HG03095 (cell line): Measurements from ENCODE around the gene MAP3K10.

Experiments
- ATAC-seq: cut with Tn5 transposase; IDR thresholded peaks from one replicate; pipeline ENCODE4 v1.9.1; 2021; ENCODE audit warnings: moderate library complexity; ENCODE audit not compliant: unreplicated experiment

The MAP3K10 gene

DNA sequence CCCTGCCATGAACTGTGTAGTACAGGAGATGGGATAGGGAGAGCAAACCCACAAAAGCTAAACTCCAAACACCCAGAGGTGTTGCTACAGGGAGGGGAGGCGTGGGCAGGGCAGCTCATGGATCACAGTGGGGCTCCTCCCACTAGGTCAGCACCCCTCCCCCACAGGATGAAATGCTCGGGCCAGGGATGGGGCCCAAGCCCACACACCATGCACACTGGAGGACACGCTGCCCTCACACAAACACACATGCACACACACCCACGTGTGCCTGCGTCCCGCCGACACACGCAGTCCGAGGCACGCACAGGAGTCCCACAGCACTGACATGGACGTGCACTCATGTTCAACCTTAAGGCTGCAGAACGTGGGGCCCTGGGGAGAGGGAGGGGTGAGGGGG, 41.3 kb downstream of the MAP3K10 start:
- ATAC-seq, result no peak

DNA sequence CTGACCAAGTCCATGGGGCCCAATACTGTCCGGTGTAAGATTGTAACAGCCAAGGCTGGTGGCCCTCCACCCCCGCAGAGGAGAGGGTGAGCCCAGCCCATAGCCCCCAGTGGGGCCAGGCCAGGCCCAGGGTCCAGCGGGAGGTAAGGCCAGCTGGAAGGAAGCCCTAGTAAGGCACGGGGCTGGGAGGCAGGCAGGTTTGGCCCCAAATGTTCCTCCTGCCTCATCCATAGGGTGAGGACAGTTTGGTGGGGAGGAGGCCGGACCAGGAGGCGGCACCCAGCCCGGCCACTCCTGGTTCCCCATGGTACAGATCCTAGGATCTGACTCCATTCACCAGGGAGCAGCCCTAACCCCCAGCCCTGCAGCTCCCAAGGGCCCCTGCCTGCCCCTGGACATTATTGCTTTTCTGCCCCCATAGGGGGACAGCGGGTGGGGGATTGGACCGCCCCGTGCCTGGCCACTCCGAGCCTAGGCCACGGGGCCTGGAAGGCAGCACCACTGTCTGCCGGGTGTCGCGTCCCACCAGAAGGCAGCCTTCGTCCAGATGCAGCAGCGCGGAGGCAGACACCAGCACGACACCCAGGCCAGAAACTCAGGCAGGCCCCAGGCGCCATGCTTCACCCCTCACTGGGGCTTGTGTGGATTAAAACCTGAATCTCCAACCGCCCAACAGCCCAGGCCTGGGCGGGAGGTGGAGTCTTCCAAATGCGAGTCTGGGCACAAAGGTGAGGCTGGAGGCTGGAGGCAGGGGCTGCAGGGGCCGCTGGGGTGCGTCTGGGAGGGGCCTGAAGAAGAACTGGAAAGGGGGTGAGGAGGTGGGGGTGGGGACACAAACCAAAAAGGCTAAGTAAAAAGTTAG, 42.0 kb downstream of the MAP3K10 start:
- ATAC-seq, result no peak

DNA sequence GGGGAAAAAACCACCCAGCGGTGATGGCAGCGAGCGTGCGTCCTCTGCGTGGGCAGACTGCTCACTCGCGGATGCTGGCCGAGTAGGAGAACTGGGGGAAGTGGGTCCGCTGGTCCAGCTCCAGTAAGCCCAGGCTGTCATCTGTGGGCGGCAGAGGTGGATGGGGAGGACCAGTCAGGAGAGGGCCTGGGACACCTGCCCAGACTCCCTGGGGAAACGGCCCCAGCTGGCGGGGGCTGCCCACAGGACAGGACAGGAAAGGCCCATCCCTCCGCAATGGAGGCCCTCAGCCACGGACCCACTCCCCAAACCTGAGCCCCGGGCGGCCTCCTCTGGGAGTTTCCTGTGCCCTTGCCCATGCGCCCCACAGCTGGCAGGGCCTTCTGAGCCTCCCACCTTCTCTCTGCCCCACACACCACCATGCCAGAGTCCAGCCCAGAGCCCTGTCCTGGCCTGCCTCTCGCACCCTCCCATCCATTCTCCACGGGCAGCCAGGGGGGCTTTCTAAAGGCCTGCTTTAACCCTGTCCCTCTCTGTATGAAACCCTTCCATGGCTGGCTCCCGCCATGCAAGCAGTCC, 42.7 kb downstream of the MAP3K10 start:
- no peak for ATAC-seq

DNA sequence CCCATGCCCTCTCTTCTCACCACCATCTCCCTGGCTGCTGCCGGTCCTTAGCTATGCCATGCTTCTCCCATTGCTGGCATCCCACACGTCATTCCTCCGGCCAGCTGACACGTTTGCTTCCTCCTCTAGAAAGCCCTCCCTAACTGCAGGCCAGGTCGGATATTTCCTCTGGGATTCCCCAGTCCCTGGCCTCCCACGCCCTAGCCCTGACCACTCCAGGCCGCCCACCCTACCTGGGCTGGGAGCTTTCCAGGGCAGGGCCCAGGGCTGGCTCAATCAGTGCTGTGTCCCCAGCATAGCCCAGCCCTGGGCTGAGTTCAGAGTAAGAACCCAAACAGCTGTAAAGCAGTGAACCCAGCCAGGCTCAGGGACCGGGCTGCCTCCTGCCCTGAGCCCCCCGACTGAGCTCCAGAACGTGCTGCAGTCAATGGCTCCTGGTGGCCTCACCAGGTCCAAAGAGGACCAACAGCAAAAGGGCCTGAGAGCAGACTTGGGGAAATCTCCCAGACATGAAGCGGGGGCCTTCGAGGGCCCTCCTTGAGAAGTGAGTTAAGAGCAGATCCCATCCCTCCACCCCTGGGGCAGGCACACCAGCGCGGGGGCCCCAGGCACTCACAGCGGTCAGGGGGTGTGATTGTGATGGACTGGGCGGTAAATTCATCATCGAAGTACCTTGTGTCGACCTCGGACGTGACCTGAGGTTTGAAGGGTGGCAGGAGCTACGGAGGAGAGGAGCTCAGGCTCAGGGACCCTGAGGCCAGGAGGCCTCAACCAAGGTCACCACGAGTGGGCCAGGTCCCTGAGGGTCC, 43.4 kb downstream of the MAP3K10 start:
- ATAC-seq, result no peak

DNA sequence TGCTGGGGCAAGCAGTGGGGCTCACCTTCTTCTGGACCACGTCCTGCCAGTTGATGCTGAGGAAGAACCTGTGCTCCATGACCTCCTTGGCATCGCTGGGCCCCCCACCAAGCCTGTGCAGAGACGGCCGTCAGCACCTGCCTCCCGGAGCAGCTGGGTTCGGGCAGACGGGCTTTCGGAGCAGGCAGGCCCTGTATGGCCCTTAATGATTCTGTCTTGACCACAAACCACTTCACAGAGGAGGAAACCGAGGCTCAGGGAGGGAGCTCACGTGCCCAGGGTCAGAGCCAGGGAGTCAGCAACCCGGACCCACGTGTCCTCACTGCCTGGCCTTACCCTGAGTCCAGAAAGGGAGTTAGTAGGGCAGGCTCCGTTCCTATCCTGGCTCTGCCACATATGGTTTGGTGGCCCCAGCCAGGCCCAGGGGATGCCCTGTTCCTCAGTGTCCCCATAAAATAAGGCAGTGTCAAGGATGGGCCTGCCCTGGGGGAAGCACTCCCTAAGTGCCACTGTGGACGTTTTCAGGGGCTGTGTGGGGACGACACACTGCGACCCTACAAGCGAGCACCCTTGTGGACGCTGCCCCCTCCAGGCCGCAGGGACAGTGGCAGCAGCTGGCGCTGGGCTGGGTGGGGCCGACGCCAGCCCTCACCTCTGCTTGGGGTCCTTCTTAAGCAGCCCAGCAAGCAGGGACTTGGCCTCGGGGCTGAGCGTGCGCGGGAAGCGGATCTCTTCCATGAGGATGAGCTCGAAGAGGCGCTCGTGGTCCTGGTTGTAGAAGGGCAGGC, 44.2 kb downstream of the MAP3K10 start:
- no peak for ATAC-seq

DNA sequence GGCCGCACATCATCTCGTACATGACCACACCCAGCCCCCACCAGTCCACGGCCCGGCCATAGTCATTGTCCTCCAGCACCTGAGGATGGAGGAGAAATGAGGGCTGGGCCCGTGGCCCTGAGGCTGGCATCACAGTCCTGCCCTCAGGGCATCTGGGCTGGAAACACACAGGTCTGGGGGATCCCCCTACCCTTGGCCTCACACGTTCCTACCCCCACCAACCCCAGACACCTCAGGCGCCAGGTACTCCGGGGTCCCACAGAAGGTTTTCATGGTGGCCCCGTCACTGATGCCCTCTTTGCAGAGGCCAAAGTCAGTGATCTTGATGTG, 44.8 kb downstream of the MAP3K10 start:
- ATAC-seq, result no peak

DNA sequence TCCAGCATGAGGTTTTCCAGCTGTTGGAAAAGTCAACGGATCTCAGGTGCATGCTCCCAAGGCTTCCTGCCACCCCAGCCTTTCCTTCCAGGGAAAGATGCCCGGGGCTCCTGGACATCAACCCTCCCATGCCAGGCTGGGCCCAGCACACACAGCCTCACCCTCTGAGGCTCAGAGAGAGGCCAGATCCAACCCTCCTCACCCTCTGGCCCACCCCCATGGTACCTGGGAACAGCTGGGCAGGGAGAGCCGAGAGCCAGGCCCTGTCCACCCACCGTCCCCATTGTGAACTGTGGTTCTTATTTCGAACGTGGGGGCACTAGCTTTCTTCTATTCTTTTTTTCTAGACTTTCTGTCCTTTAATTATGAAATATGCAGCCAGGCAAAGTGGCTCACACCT, 45.1 kb downstream of the MAP3K10 start:
- ATAC-seq, result no peak

DNA sequence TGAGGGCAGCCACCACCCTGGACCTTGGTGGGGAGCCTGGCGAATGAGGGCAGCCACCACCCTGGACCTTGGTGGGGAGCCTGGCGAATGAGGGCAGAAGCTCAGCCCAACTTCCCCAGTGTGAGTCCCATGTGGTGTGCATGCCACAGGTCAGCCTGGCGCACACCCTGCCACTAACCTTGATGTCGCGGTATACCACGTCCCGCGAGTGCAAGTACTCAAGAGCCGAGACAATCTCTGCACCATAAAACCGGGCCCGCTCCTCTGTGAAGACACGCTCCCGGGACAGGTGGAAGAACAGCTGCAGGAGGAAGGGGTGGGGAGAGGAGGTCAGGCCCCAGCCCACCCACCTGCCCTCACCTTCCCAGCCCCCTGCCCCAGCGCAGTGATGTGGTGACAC, 46.6 kb downstream of the MAP3K10 start:
- ATAC-seq, result no peak

DNA sequence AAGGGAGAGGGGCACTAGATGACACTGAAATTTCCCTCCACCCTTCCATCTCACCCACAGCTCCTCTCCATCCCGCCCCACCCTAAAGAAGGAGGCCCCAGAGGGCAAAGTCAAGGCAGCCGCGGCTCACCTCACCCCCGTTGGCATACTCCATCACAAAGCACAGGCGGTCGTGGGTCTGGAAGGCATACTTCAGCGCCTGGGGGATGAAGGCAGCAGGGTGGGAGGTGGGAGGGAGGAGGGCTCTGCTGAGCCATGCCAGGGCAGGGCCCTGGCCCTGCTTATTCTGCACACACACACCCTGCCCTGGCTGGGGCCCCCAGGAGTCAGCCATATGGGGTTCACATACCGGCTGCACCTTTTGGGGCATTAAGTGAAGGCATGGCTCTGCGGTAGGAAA, 47.5 kb downstream of the MAP3K10 start:
- no peak for ATAC-seq

DNA sequence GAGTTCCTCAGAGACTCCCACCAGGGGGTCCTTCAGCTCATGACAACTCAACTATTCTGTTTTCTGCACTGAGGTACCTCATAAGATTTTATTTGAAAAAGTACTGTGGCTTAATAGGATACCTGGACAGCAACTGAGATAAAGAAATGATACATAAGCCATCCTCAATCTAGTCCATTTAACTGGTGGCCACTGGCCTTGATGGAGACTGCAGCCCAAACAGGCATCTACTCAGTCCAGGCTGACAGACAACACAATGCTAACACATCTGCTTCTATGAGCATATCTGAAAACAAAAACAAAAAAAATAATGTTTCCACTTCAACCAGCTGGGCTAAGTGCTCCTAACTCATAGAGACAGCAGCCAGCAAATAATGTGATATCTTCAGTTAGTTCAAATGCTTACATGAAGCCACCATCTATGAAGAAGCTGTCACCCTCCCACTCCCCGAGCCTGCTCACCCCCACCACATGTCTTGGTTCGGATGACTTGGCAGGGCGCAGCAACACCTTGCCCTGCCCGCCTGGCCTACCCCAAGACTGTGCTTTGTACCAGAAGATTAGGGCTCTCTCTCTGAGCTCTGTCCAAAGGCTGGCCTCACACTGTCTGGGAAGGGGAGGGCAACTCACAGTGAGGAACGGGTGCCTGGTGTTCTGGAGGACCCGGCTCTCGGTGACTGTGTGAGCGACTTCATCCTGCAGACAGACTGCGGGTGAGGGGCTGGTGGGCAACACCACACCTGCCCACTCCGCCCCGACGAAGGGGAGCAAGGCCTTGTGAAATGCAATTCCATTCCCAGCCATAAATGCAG, 48.4 kb downstream of the MAP3K10 start:
- no peak for ATAC-seq

DNA sequence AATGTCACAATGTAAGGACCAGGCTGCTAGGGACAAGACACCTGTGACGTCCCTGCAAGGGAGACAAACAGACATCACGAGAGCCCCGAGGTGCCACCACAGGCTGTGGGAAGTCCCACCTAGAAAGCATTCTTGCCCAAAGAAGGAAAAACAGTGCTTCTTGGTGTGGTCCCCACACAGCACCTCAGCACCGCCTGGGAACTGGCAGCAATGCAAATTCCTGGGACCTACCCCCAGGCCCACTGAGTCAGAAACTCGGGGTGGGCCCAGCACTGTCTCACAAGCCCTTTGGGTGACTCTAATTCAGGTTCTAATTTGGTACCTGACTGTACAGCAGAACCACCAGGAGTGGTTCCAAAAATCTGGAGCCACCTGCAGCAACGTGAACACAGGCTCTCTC, 49.1 kb downstream of the MAP3K10 start:
- ATAC-seq, result no peak

DNA sequence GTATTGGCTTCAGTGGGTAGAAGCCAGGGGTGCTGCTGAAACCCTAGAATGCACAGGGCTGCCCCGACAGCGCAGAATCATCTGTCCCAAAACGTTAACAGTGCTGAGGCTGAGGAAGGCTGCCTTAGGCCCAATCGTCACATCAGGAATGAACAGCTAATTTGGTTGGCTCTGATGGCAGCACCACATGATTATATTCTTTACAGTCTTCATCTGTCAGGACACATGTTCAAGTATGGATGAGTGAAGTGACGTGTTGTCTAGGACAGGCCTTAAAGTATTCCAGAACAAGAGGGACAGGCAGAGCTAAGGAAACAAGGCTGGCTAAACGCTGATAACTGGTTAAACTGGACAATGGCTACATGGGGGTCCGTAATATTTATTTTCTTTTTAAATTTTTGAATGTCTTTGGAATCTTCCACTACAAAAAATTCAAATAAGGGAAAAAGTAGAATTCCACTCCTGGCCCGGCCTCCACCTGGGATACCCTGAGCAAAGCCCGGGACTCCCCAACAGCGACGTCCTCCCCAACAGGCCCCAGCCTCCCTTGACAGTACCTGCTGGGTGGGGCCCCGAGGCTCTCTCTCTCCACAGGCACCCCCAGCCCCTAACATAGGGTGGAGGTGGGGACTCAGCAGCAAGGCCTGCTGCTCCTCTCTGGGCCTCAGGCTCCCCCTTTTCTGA, 50.0 kb downstream of the MAP3K10 start:
- ATAC-seq, result no peak

DNA sequence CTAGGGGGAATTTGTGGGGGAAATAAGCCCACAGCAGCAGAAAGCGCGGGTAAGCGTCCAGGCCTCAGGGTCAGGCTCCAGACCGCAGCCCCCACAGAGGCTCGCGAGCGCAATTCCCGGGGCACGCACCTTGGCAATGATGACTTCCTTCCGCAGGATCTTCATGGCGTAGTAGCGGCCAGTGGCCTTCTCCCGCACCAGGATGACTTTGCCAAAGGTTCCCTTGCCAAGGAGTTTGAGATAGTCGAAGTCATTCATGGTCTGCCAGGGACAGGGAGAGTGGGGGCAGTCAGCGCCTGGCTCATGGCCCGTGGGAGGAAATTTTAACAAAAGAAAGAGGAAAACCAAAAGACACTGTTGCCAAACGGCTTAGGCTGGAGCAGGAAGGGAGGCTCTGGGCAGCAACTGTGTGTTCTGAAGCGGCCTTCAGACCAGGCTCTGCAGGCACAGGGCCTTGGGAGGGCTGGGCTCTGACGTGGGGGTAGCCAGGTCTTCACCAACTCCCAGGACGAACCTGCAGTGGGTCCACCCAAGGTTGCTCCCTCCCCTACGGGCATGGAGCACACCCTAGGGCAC, 50.7 kb downstream of the MAP3K10 start:
- no peak for ATAC-seq

DNA sequence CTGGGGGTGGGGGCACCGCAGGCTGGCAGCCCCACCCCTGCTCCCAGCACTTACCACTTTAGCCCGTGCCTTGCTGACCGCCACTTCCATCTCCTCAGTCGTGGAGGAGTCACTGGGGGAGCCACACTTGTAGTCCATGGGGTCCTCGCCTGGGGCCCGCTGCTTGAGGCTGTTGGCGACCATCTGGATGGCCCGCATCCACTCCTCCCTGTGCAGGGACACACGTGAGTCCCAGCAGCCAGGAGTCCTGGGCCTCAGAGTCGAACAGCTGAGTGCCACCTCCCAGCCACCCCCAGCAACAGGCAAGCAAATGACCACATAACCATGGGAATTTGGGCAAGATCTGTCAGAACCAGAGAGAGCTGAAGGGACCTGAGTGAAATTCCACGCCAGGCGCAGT, 51.3 kb downstream of the MAP3K10 start:
- no peak for ATAC-seq

DNA sequence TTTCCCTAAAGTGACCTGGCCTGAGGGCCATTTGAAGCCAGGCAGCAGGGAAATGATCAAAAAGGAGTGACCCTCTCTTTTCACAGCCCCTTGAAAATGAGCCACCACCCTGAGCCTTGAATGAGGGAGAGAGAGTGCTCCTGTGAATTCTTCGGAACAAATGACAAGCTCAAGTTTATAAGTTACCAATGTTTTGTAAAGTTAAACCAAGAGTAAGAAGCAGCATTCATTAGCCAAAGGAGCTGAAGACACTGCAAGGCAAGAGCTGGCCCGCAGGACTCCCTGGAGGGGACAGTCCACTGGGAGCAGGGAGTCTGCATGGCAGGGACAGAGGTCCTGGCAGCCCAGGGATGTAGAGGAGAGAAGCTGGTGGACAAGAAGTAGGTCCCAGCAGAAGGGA, 52.0 kb downstream of the MAP3K10 start:
- ATAC-seq, result no peak

DNA sequence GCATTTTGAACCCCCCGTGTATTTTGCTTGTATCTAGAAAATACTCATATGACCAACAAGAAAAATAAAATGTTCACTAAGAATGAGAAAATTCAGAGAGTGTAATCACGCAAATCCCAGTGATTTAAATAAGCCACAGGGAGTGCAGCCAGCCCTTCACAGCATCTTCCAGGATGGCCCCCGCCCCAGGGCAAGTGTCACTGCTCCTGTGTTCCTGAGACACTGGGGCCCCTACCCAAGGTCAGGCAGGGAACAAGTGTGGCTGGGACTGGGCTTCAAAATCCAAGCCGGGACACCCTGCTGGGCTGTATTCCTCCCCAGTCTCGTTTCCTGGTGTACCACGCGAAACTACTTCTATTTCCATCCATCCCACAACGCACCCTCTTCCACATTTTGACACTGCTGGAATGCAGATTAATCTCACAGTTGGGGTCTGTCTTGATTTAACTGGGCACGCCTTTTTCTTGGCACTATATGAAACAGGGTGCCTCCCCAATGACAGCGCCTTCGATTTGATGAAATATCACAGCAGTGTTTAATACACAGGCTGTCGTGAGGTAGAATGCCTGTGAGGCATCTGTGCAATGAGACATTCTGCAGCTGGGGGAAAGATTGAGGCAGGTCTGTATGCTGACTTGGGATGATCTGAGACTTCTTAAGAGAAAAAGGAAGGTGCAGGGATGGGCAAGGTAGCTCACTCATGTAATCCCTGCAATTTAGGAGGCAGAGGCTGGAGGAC, 53.5 kb downstream of the MAP3K10 start:
- ATAC-seq, result no peak

DNA sequence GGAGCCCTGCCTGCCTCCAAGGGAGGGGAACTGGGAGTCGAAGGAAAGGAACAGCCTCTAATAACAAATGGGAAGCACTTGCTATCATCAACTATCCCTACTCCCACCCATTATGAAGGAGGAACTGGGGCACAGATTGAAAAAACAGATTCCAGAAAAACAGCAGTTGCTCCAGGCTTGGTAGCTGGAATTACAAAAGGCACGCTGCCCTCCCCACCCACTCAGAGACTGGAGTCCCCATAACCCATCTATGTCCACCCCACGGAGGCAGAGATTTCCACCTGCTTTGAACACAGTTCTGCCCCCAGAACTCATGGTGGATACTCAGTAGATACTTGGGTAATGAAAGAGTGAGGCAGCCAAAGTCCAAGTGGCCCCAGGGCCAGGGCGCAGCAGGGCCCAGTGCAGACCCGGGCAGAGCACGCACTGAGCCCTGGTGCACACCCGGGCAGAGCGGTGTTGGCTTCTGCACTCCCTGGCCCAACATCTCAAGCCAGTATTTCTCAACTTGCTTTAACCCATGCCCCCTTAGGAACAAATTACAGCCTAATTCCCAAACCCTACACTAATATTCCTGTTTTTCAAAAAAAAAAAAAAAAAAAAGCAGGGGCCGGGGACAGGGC, 54.4 kb downstream of the MAP3K10 start:
- ATAC-seq, result no peak

DNA sequence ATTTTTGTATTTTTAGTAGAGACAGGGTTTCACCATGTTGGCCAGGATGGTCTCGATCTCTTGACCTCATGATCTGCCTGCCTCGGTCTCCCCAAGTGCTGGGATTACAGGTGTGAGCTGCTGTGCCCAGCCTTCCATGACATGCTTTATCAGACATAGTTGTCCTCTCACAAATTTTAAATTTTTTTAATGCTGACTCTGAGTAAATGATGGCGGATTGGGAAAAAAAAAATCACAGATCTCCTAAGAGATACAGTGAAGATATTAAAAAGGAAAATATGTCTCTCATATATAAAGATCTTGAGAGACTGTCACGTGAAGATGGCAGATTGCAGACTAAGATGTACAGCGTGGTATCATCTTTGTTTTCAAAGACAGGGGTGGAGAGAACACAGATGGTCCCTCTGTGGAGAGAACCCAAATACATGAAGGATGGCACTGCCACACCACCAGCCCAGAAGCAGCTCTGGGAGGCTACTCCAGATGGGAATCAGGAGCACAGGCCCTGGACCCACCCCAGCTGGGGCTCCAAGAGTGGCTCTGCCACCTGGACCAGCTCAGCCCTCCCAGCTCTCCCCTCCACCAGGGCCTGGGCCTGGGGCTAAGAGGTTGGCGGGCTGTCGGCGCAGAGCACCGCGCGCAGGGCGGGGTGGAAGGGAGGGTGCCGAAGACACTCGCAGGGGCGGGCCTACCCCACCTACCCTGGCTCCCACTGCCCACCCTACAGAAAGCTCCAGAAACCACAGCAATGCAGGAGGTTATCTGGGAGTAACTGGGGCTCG, 55.3 kb downstream of the MAP3K10 start:
- no peak for ATAC-seq
